OCI-LY1 (cell line): ENCODE data around the gene A1CF.

ENCODE experiments used
- H2AFZ ChIP-seq: fragments of 200-600 bp; sonication (generic), shearing (Covaris generic); 2 replicates; pipeline ENCODE4 v1.6.0; 2014; ENCODE audit warnings: antibody characterized with exemption, mild to moderate bottlenecking, low read length
- H3F3A ChIP-seq: fragments of 200-600 bp; sonication (generic), shearing (Covaris generic); 2 replicates; pipeline ENCODE4 v1.6.0; 2014; ENCODE audit warnings: mild to moderate bottlenecking, antibody characterized with exemption, low read length, moderate library complexity; ENCODE audit not compliant: insufficient read depth
- H3K27ac ChIP-seq: fragments of 200-600 bp; sonication (generic); 2 replicates; pipeline ENCODE4 v1.5.1; 2014; ENCODE audit warnings: low read length, mixed run types, mild to moderate bottlenecking, low read depth; ENCODE audit not compliant: poor library complexity, severe bottlenecking
- H3K27me3 ChIP-seq: fragments of 200-600 bp; sonication (generic); 2 replicates; pipeline ENCODE4 v1.6.0; 2014; ENCODE audit warnings: antibody characterized with exemption, mild to moderate bottlenecking, low read length, moderate library complexity; ENCODE audit not compliant: insufficient read depth
- H3K36me3 ChIP-seq: fragments of 200-600 bp; sonication (generic); 2 replicates; pipeline ENCODE4 v1.6.1; 2014; ENCODE audit warnings: mild to moderate bottlenecking, antibody characterized with exemption, low read length, moderate library complexity, mixed read lengths; ENCODE audit not compliant: insufficient read depth
- H3K4me1 ChIP-seq: fragments of 200-600 bp; sonication (generic); 2 replicates; pipeline ENCODE4 v1.5.1; 2014; ENCODE audit warnings: mild to moderate bottlenecking, low read length, moderate library complexity; ENCODE audit not compliant: insufficient read depth, severe bottlenecking
- H3K4me2 ChIP-seq: fragments of 200-600 bp; sonication (generic), shearing (Covaris generic); 2 replicates; pipeline ENCODE4 v1.6.1; 2014; ENCODE audit warnings: low read length
- H3K4me3 ChIP-seq: fragments of 200-600 bp; sonication (generic); 2 replicates; pipeline ENCODE4 v1.5.1; 2014; ENCODE audit warnings: low read length, low read depth, mild to moderate bottlenecking, mixed read lengths; ENCODE audit not compliant: poor library complexity, severe bottlenecking
- H3K79me2 ChIP-seq: fragments of 200-600 bp; shearing (Covaris generic); 2 replicates; pipeline ENCODE4 v1.6.1; 2016; ENCODE audit warnings: mixed run types, low read length, mixed read lengths; ENCODE audit not compliant: insufficient read depth
- H3K9ac ChIP-seq: fragments of 200-600 bp; sonication (generic), shearing (Covaris generic); 2 replicates; pipeline ENCODE4 v1.6.1; 2014; ENCODE audit warnings: mild to moderate bottlenecking, low read length, mixed read lengths
- H3K9me2 ChIP-seq: fragments of 200-600 bp; sonication (generic), shearing (Covaris generic); 2 replicates; pipeline ENCODE4 v1.6.1; 2014; ENCODE audit warnings: low read depth, mild to moderate bottlenecking, low read length, mixed read lengths
- H3K9me3 ChIP-seq: fragments of 200-600 bp; shearing (Covaris generic); 2 replicates; pipeline ENCODE4 v1.6.1; 2014; ENCODE audit warnings: low read length, mixed read lengths
- H4K20me1 ChIP-seq: fragments of 200-600 bp; sonication (generic), shearing (Covaris generic); 2 replicates; pipeline ENCODE4 v1.6.0; 2016; ENCODE audit warnings: mild to moderate bottlenecking, low read length; ENCODE audit not compliant: insufficient read depth
- EZH2 ChIP-seq: fragments of 200-600 bp; sonication (generic), shearing (Covaris generic); IDR thresholded peaks from 2 replicates; pipeline ENCODE4 v1.8.0; 2017; ENCODE audit warnings: borderline replicate concordance, mixed run types, mild to moderate bottlenecking, antibody characterized with exemption, low read length, moderate library complexity, mixed read lengths
- TF ChIP-seq, protein P1 (sequence below): fragments of 200-600 bp; sonication (generic), shearing (Covaris generic); IDR thresholded peaks from 2 replicates; pipeline ENCODE4 v1.5.1; 2017; ENCODE audit warnings: mild to moderate bottlenecking, antibody characterized with exemption, low read length, moderate library complexity, mixed read lengths

The A1CF gene

DNA sequence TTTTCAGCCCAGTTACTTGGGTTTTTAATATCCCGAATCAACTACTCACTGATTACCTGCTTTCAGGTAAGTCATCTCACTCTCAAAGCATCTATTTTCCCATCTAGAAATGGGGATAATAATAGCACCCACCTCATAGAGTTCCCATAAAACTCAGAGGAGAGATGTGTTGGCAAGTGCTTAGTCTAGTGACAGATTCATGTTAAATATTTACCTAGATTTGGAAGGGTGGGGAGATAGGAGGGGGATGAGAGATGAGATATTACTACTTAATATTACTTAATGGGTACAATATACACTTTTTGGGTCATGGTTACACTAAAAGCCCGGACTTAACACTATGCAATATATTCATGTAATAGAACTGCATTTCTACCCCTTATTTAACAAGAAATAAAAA is 7.0 kb upstream of the A1CF start:
- TF ChIP-seq EZH2: no peak
- TF ChIP-seq, protein P1, sequence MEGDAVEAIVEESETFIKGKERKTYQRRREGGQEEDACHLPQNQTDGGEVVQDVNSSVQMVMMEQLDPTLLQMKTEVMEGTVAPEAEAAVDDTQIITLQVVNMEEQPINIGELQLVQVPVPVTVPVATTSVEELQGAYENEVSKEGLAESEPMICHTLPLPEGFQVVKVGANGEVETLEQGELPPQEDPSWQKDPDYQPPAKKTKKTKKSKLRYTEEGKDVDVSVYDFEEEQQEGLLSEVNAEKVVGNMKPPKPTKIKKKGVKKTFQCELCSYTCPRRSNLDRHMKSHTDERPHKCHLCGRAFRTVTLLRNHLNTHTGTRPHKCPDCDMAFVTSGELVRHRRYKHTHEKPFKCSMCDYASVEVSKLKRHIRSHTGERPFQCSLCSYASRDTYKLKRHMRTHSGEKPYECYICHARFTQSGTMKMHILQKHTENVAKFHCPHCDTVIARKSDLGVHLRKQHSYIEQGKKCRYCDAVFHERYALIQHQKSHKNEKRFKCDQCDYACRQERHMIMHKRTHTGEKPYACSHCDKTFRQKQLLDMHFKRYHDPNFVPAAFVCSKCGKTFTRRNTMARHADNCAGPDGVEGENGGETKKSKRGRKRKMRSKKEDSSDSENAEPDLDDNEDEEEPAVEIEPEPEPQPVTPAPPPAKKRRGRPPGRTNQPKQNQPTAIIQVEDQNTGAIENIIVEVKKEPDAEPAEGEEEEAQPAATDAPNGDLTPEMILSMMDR: no peak
- Histone ChIP-seq H2AFZ (no peak overlapping the region), H3K4me2 (no peak overlapping the region), H3K4me1 (no peaks in the 10 kb centered on the region), H4K20me1 (no peaks in the 10 kb centered on the region), H3K27me3 (no peaks in the 10 kb centered on the region), H3K9me3 (no peaks in the 10 kb centered on the region), H3K9me2 (no peaks in the 10 kb centered on the region), H3K4me3 (no peak overlapping the region), H3K36me3 (no peaks in the 10 kb centered on the region), H3K79me2 (no peaks in the 10 kb centered on the region), H3K9ac (no peak overlapping the region), H3K27ac (no peak overlapping the region), H3F3A (no peaks in the 10 kb centered on the region)

DNA sequence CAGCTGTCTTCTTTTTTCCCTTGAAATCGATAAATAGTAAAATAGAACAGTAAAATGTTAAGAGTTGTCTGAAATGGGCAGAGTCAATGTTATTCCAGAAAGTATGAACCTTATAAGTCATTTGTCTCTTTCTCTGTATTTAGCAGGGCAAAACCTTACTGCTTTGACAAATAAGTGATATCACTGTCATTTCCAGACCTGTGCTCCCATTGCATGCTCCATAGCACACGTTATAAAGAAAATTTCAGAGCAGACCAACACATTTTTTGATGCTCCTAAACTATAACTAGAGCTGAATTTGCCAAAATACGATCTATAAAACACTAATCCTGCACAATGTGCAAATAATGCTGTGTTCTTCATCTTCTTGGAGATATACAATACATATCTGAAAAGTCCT is 1.1 kb downstream of the A1CF start:
- Histone ChIP-seq H3K4me2 (no peak overlapping the region), H3F3A (no peaks in the 10 kb centered on the region), H3K36me3 (no peaks in the 10 kb centered on the region), H3K79me2 (no peaks in the 10 kb centered on the region), H3K4me1 (no peaks in the 10 kb centered on the region), H3K27me3 (no peaks in the 10 kb centered on the region), H3K9me2 (no peaks in the 10 kb centered on the region), H3K4me3 (no peak overlapping the region), H3K27ac (no peak overlapping the region), H3K9me3 (no peaks in the 10 kb centered on the region), H3K9ac (no peak overlapping the region), H2AFZ (no peak overlapping the region), H4K20me1 (no peaks in the 10 kb centered on the region)
- TF ChIP-seq, protein P1: no peak
- no peak for TF ChIP-seq EZH2

DNA sequence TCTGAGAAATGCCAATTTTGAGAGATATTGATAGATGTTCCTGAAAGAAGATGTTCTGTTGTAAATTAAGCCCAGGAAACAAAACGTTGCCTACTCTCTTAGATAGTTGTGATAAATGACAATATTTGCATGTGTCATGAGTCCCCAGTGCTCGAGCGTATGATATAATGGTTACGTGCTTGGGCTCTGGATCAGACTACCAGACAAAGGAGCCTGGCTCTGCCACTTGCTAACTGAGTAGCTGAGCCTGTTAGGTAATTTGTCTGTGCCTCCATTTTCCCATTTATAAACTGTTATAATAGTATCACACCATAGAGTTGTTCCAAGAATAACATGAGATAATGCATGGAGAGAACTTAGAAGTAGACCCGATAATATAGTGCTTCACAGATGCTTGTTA is 1.8 kb downstream of the A1CF start:
- Histone ChIP-seq H4K20me1 (no peaks in the 10 kb centered on the region), H2AFZ (no peak overlapping the region), H3K27me3 (no peaks in the 10 kb centered on the region), H3K9me3 (no peaks in the 10 kb centered on the region), H3K9ac (no peak overlapping the region), H3K9me2 (no peaks in the 10 kb centered on the region), H3K4me3 (no peak overlapping the region), H3K79me2 (no peaks in the 10 kb centered on the region), H3K4me1 (no peaks in the 10 kb centered on the region), H3K27ac (no peak overlapping the region), H3K4me2 (no peak overlapping the region), H3K36me3 (no peaks in the 10 kb centered on the region), H3F3A (no peaks in the 10 kb centered on the region)
- TF ChIP-seq, protein P1: no peak
- TF ChIP-seq EZH2: no peak
